Stomach (tissue), 9 donors: ENCODE measurements around the gene RNF112. TPM values are rescaled to one million over a fixed set of nuclear protein-coding genes. Genes with fewer than 3 reads are reported as not detected.

Experiments used
- DNase-seq, 2 donors: peaks; one replicate each; pipeline versions ENCODE4 v3.0.0 to v3.0.0-alpha.2; 2013 to 2019
- H3K27ac ChIP-seq, 5 donors: fragments of 200-600 bp in 4 of 5; sonication (generic) in 4 of 5; one replicate each; pipeline ENCODE4 v1.5.1; 2013 to 2019; ENCODE audit warnings: mild to moderate bottlenecking in 1 of 5, moderate library complexity in 1 of 5
- H3K27me3 ChIP-seq, 3 donors: fragments of 200-600 bp; sonication (generic); one replicate each; pipeline ENCODE4 v1.5.1; 2017 to 2019; ENCODE audit warnings: mixed run types in 1 of 3
- H3K36me3 ChIP-seq, 4 donors: fragments of 200-600 bp; sonication (generic); 1 replicate in 3 of 4; 2 replicates in 1 of 4; pipeline ENCODE4 v1.5.1; 2016 to 2019
- H3K4me1 ChIP-seq, 4 donors: fragments of 200-600 bp; sonication (generic); one replicate each; pipeline ENCODE4 v1.5.1; 2016 to 2019
- H3K4me3 ChIP-seq, 4 donors: fragments of 200-600 bp; sonication (generic) in 3 of 4; one replicate each; pipeline ENCODE4 v1.5.1; 2016 to 2019; ENCODE audit warnings: mild to moderate bottlenecking in 1 of 4
- H3K9me3 ChIP-seq, 4 donors: fragments of 200-600 bp; sonication (generic); one replicate each; pipeline ENCODE4 v1.5.1; 2016 to 2019
- EP300 ChIP-seq: sonication (generic); formaldehyde crosslinking; IDR thresholded peaks from one replicate; pipeline ENCODE4 v1.6.1; 2017; ENCODE audit warnings: antibody characterized with exemption
- POLR2A ChIP-seq, 4 donors: fragments of 450-650 bp; IDR thresholded peaks; one replicate each; pipeline ENCODE4 v1.6.1; 2016; ENCODE audit warnings: antibody characterized with exemption in 4 of 4, control low read depth in 2 of 4, mild to moderate bottlenecking in 1 of 4, moderate library complexity in 1 of 4
- POLR2AphosphoS5 ChIP-seq, 3 donors: sonication (generic); formaldehyde crosslinking; IDR thresholded peaks; one replicate each; pipeline ENCODE4 v1.6.1; 2016; ENCODE audit warnings: antibody characterized with exemption in 3 of 3
- WGBS, 5 donors: extraction: QIAGEN DNeasy Blood & Tissue Kit in 3 of 5; methylation state at CpG; one replicate each; pipeline versions ENCODE4 v1.1.5 to v1.1.7; 2013 to 2018; 5-methylcytosine and 5-hydroxymethylcytosine counted together
- intact Hi-C: fragments of 100-400 bp; cut with DNase I; formaldehyde crosslinking; loops from one replicate; pipeline ENCODE4 v1.15.1; 2023; ENCODE audit warnings: low total_unique reads
- polyA plus RNA-seq, 3 donors: library from polyadenylated mRNA; stranded (reverse); fragments of 200-250 nt; gene quantifications; one replicate each; pipeline ENCODE4 v1.2.3, GENCODE V29; 2013
- small RNA-seq, 4 donors: library from RNA; depleted of rRNA; stranded (forward); fragments of <200 nt; gene quantifications; one replicate each; pipeline ENCODE3, GENCODE V24; 2016
- total RNA-seq, 5 donors: library from RNA; depleted of rRNA; stranded (reverse); fragments of >200 nt; gene quantifications; one replicate each; pipeline versions ENCODE4 v1.1.0 to v1.2.3, GENCODE V29; 2014 to 2016
- TF ChIP-seq, protein P1 (sequence below), 7 experiments: fragments of 450-650 bp in 4 of 7; fragments of 200-600 bp in 3 of 7; sonication (generic) in 3 of 7; IDR thresholded peaks; one replicate each; pipeline ENCODE4 v1.5.1; 2016 to 2019; ENCODE audit warnings: antibody characterized with exemption in 7 of 7, control low read depth in 2 of 7, mild to moderate bottlenecking in 1 of 7
- donor health status: healthy with polysubstance abuse.
- donor health status: Bipolar disorder and iron deficiency.
- donor health status: healthy.

Gene RNF112
- total and polyA plus RNA-seq, 8 donors: 0.45 to 5.0 (median 2.1) TPM; not detected in 2

DNA sequence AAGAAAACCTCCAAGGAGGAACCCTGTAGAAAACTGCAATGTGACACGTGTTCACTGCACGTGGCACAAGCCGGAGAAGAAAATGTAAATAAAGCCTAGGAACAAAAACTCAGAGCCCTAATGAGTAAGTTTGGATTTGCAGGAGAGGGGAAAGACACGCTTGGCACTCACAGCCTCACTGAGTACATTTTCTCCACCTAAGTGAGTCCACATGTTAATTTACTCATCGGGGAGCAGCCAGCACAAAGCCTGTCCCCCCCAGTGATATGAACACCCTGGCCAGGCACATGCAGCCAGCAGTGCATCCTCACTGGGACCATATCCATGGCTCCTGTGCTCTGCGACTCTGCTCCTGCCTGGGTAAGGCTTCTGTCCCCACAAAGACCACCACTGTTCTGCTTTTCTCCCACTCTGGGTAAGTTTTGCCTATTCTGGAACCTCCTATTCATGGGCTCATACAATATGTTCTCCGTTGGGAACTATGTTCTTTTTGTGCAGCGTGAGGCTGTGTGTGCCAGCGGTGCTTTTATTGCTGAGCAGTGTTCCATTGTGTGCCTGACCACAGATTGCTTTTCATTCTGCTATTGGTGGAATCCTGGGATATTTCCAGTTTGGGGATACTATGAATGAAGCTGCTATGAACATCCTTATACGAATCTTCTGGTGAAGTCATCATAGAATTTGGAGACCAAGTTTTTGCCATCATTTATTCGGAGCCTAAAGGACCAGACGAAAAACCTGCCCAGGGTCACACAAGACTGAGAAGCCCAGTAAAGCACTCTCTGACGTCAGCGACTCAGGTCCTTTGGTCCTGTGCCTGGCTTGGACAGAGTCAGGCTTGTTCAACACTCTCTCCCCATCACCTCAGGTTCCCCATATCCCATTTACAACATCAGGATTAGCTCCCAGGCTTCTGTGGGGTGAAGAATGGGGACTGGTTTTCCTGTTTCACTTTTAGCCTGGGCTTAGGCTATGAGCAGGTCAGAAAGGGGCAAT is 53.3 kb downstream of the RNF112 start:
- Histone ChIP-seq H3K4me3 (no peak overlapping the region), H3K9me3 (no peaks in the 10 kb centered on the region), H3K36me3 (no peaks in the 10 kb centered on the region), H3K4me1 (peaks cover 19 to 32% (median 27%) of the 10 kb centered on the region in 4 donors), H3K27me3 (no peaks in the 10 kb centered on the region), H3K27ac (peak overlapping the region in 4 of 5 donors; percentile 61 to 81 (median 72))
- intact Hi-C loops: no loop called here
- DNase-seq: peak; percentile 35 to 47
- TF ChIP-seq EP300 (no peak), POLR2A (IDR thresholded peaks at IDR 0.05) (no peak), POLR2AphosphoS5 (IDR thresholded peaks at IDR 0.05) (no peak)
- TF ChIP-seq, protein P1, sequence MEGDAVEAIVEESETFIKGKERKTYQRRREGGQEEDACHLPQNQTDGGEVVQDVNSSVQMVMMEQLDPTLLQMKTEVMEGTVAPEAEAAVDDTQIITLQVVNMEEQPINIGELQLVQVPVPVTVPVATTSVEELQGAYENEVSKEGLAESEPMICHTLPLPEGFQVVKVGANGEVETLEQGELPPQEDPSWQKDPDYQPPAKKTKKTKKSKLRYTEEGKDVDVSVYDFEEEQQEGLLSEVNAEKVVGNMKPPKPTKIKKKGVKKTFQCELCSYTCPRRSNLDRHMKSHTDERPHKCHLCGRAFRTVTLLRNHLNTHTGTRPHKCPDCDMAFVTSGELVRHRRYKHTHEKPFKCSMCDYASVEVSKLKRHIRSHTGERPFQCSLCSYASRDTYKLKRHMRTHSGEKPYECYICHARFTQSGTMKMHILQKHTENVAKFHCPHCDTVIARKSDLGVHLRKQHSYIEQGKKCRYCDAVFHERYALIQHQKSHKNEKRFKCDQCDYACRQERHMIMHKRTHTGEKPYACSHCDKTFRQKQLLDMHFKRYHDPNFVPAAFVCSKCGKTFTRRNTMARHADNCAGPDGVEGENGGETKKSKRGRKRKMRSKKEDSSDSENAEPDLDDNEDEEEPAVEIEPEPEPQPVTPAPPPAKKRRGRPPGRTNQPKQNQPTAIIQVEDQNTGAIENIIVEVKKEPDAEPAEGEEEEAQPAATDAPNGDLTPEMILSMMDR (IDR thresholded peaks at IDR 0.05): no peak
- WGBS, 5 donors: 44 to 54% (median 47%) methylated on average over 14 of the region's 14 CpGs

Small RNA genes lying within 50 kb of the gene (small RNA-seq; reads per million reads assigned to genes)
- 0 reads per million in 4 donors for gene RF00537

Other genes with a start within 250 kb of the RNF112 start
- gene EPN2, start 173.9 kb upstream of the RNF112 start, total RNA-seq: 10 to 100 TPM; 24.5 to 71.9 (median 32.1) TPM
- gene EPN2, start 173.9 kb upstream of the RNF112 start, polyA plus RNA-seq: 10 to 100 TPM; 10.7 to 21.1 (median 11.9) TPM
- gene B9D1, start 48.5 kb upstream of the RNF112 start, total RNA-seq: 10 to 100 TPM in 3 of 5 donors, not detected in 2; 10.9 to 22.8 (median 21.3) TPM
- 10 to 100 TPM; 10.9 to 18.4 (median 15.1) TPM for gene B9D1, start 48.5 kb upstream of the RNF112 start, polyA plus RNA-seq
- gene MAPK7, start 32.7 kb upstream of the RNF112 start, total RNA-seq: 100 to 1,000 TPM in 2 of 5 donors, 10 to 100 TPM in 3; 24.0 to 221 (median 40.2) TPM
- 10 to 100 TPM; 10.3 to 13.4 (median 11.3) TPM for gene MAPK7, start 32.7 kb upstream of the RNF112 start, polyA plus RNA-seq
- gene MFAP4, start 24.0 kb upstream of the RNF112 start, total RNA-seq: 100 to 1,000 TPM in 2 of 5 donors, 10 to 100 TPM in 3; 29.3 to 125 (median 80.5) TPM
- gene MFAP4, start 24.0 kb upstream of the RNF112 start, polyA plus RNA-seq: 10 to 100 TPM; 44.0 to 56.4 (median 47.7) TPM
- 1 to 10 TPM in 1 of 5 donors, under 1 TPM in 2, not detected in 2; 0.29 to 1.3 (median 0.55) TPM for gene SLC47A1, start 122.6 kb downstream of the RNF112 start, total RNA-seq
- gene SLC47A1, start 122.6 kb downstream of the RNF112 start, polyA plus RNA-seq: 1 to 10 TPM in 2 of 3 donors, under 1 TPM in 1; 0.25 to 1.3 (median 1.1) TPM
- 100 to 1,000 TPM in 4 of 5 donors, 10 to 100 TPM in 1; 51.0 to 236 (median 156) TPM for gene ALDH3A2, start 237.5 kb downstream of the RNF112 start, total RNA-seq
- 100 to 1,000 TPM in 1 of 3 donors, 10 to 100 TPM in 2; 26.8 to 107 (median 83.7) TPM for gene ALDH3A2, start 237.5 kb downstream of the RNF112 start, polyA plus RNA-seq